ENCODE data around the gene INO80D. TPM values are rescaled to one million over a fixed set of nuclear protein-coding genes. Genes with fewer than 3 reads are reported as not detected.
"Not testable (repeated sequence)": the region's sequence is repeated elsewhere in the genome, so short reads cannot be mapped to it uniquely, and the experiment has no call there.

Gene INO80D
- total RNA-seq, 3 donors from 2014 or later = 16.3 to 29.9 (median 19.3) TPM

DNA sequence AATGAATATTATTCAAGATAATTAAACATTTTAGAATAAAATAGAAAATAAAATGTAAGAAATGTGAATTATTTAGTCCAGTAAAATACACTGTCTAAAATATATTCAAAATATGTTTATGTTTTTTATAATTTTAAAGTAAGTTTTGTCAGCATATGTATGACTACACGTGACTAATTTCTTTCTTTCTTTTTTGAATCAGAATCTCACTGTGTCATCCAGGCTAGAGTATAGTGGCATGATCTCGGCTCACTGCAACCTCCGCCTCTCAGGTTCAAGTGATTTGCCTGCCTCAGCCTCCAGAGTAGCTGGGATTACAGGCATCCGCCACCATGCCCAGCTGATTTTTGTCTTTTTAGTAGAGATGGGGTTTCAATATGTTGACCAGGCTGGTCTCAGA, 19.1 kb upstream of the INO80D start:
- no peak for DNase-seq (ENCODE audit: low spot score in 2 of 2)
- TF ChIP-seq POLR2A (IDR thresholded peaks at IDR 0.05) = no peak
- TF ChIP-seq, protein P1, sequence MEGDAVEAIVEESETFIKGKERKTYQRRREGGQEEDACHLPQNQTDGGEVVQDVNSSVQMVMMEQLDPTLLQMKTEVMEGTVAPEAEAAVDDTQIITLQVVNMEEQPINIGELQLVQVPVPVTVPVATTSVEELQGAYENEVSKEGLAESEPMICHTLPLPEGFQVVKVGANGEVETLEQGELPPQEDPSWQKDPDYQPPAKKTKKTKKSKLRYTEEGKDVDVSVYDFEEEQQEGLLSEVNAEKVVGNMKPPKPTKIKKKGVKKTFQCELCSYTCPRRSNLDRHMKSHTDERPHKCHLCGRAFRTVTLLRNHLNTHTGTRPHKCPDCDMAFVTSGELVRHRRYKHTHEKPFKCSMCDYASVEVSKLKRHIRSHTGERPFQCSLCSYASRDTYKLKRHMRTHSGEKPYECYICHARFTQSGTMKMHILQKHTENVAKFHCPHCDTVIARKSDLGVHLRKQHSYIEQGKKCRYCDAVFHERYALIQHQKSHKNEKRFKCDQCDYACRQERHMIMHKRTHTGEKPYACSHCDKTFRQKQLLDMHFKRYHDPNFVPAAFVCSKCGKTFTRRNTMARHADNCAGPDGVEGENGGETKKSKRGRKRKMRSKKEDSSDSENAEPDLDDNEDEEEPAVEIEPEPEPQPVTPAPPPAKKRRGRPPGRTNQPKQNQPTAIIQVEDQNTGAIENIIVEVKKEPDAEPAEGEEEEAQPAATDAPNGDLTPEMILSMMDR (IDR thresholded peaks at IDR 0.05) = no peak
- no peak for TF ChIP-seq POLR2AphosphoS5 (IDR thresholded peaks at IDR 0.05)
- H3K27me3 ChIP-seq = no peaks in the 10 kb centered on the region
- no peaks in the 10 kb centered on the region for H3K36me3 ChIP-seq
- H3K27ac ChIP-seq = no peak overlapping the region
- no peak overlapping the region for H3K4me3 ChIP-seq
- H3K9me3 ChIP-seq = no peaks in the 10 kb centered on the region
- intact Hi-C loops (cut with DNase I; ENCODE audit: low total_unique reads) = no loop called here
- no peaks in the 10 kb centered on the region for H3K4me1 ChIP-seq

DNA sequence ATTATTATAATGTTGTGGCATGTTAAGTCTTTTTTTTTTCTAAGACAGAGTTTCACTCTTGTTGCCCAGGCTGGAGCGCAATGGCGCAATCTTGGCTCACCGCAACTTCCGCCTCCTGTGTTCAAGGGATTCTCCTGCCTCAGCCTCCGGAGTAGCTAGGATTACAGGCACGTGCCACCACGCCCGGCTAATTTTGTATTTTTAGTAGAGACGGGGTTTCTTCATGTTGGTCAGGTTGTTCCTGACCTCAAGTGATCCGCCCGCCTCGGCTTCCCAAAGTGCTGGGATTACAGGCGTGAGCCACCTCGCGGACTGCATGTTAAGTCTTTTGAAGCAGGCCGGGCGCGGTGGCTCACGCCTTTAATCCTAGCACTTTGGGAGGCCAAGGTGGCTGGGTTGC, 12.9 kb upstream of the INO80D start:
- intact Hi-C loops (cut with DNase I; ENCODE audit: low total_unique reads); H3K36me3 ChIP-seq; H3K4me1 ChIP-seq; DNase-seq (ENCODE audit: low spot score in 2 of 2); H3K27ac ChIP-seq; H3K9me3 ChIP-seq; H3K4me3 ChIP-seq; H3K27me3 ChIP-seq: not testable (repeated sequence)

DNA sequence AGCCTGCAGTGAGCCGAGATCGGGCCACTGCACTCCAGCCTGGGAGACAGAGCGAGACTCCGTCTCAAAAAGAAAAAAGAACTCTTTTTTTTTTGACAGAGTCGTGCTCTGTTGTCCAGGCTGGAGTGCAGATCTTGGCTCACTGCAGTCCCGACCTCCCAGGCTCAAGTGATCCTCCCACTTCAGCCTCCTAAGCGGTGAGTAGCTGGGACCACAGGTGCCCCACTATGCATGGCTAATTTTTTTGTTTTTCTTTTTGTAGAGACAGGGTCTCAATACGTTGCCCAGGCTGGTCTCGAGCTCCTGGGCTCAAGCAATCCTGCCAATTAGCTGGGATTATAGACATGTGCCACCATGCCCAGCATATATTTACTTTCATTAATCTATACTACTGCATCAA, 12.5 kb upstream of the INO80D start:
- Histone ChIP-seq H3K4me1 (no peaks in the 10 kb centered on the region), H3K36me3 (no peaks in the 10 kb centered on the region), H3K27ac (no peak overlapping the region), H3K27me3 (no peaks in the 10 kb centered on the region), H3K9me3 (no peaks in the 10 kb centered on the region), H3K4me3 (no peak overlapping the region)
- TF ChIP-seq, protein P1 (IDR thresholded peaks at IDR 0.05) = no peak
- TF ChIP-seq POLR2AphosphoS5 (IDR thresholded peaks at IDR 0.05) = no peak
- TF ChIP-seq POLR2A (IDR thresholded peaks at IDR 0.05) = no peak
- intact Hi-C loops (cut with DNase I; ENCODE audit: low total_unique reads) = no loop called here
- DNase-seq (ENCODE audit: low spot score in 2 of 2) = no peak

DNA sequence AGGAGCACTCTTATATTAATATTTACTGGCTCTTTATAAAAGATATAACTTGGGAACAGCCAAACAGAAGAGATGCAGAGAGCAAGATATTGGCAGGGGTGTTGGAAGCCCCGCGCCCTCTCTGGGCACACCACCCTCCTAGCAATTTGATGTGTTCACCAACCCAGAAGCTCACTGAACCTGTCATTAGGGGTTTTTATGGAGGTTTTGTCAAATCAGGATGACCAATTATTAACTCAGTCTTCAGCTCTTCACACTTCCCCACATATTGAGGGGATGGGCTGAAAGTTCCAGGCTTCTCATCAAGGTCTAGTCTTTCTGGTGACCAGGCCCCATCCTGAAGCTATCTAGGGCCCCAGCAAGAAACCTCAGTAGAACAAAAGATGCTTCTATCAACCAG, 10.9 kb upstream of the INO80D start:
- H3K4me1 ChIP-seq = no peaks in the 10 kb centered on the region
- intact Hi-C loops (cut with DNase I; ENCODE audit: low total_unique reads) = no loop called here
- no peaks in the 10 kb centered on the region for H3K9me3 ChIP-seq
- H3K36me3 ChIP-seq = no peaks in the 10 kb centered on the region
- H3K27me3 ChIP-seq = no peaks in the 10 kb centered on the region
- no peak overlapping the region for H3K4me3 ChIP-seq
- no peak overlapping the region for H3K27ac ChIP-seq
- DNase-seq (ENCODE audit: low spot score in 2 of 2) = no peak
- TF ChIP-seq POLR2AphosphoS5 (IDR thresholded peaks at IDR 0.05) (no peak), POLR2A (IDR thresholded peaks at IDR 0.05) (no peak)
- TF ChIP-seq, protein P1 (IDR thresholded peaks at IDR 0.05) = no peak

DNA sequence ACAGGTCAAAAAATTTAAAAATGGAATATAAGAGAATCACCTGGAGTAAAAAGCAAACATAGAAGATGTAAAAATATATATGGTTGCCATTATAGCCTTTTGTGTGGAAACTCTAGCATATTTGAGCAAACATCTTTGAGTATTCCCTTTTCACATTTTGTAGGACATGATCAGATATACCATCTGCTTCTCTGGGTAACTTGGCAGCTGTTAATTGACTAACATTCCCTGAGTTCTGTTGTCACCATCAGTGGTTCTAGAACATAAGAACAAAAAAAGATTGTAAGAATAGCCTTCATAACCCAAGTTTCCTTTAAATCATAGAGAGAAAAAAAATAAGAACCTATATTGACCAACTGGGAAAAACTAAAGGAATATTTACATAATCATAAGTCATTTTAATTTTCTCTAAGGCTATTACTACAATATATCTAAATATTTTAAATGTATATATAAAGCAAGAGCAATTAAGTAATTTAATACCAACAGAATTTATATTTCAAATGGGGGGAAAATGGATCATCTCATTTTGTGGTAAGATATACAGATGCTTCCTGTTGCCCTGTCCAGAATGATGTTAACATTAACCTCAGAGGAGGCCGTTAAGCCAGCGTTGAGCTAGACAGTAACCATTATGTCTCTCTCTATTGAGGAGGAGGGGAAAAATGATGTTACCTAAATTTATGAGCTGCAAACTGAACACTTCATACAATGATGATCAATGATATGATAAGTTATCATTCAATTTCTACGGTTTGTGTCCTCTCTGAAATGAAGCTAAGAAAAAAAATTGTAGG, 9.8 kb upstream of the INO80D start:
- H3K27me3 ChIP-seq = no peaks in the 10 kb centered on the region
- no peak overlapping the region for H3K4me3 ChIP-seq
- no peaks in the 10 kb centered on the region for H3K9me3 ChIP-seq
- no peaks in the 10 kb centered on the region for H3K36me3 ChIP-seq
- no peak for TF ChIP-seq POLR2A (IDR thresholded peaks at IDR 0.05)
- TF ChIP-seq, protein P1 (IDR thresholded peaks at IDR 0.05) = no peak
- no peak overlapping the region for H3K27ac ChIP-seq
- no peaks in the 10 kb centered on the region for H3K4me1 ChIP-seq
- DNase-seq (ENCODE audit: low spot score in 2 of 2) = no peak
- intact Hi-C loops (cut with DNase I; ENCODE audit: low total_unique reads) = no loop called here

All from breast epithelium (tissue), 4 donors.